Measurements from ENCODE around the gene PRSS3. TPM values are rescaled to one million over a fixed set of nuclear protein-coding genes. Genes with fewer than 3 reads are reported as not detected.

PRSS3 gene
- total and polyA plus RNA-seq, 9 of the 15 experiments (the other 6 are each of a cell fraction or from before 2014, with no cell fraction given), result 0.35 to 0.42 TPM; not detected in 7

DNA sequence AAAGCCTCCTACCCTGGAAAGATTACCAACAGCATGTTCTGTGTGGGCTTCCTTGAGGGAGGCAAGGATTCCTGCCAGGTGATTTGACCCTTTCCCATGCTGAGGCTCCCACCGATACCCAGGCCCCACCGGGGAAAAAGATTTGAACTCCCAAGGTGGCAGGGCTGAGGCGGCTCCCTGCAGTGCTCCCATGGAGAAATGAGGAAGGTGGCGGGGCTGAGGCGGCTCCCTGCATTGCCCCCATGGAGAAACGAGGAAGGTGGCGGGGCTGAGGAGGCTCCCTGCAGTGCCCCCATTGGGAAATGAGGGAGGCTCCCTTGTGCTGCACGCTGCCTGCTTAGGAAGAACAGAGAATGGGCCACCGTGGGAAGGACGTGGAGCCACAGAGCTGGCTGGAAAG, 3.2 kb downstream of the PRSS3 start:
- BruUV-seq (replicated peaks), result no TSS peak
- DNase-seq (ENCODE audit: extremely low read depth in 1 of 4, low spot score in 3 of 4), result no peak
- FAIRE-seq, result no peak
- Histone ChIP-seq H4K20me1 (replicated peaks; ENCODE audit: control insufficient read depth, insufficient read depth, low read length) (no peaks in the 10 kb centered on the region), H3K9me1 (ENCODE audit: control insufficient read depth, insufficient read depth, low read length) (no peaks in the 10 kb centered on the region), H3K79me2 (ENCODE audit: control insufficient read depth, insufficient read depth, low read length) (no peaks in the 10 kb centered on the region), H3K4me2 (ENCODE audit: insufficient read depth, low read length) (no peak overlapping the region), H3K4me1 (replicated peaks in 1 of 2; ENCODE audit: control insufficient read depth in 2 of 2, insufficient read depth in 2 of 2, low read length in 2 of 2) (no peaks in the 10 kb centered on the region; a peak in 1 of 5 replicates), H3K9ac (ENCODE audit: insufficient read depth in 1 of 2, low read depth in 2 of 2, low read length in 2 of 2) (no peak overlapping the region), H3K27me3 (ENCODE audit: control insufficient read depth in 2 of 2, insufficient read depth in 2 of 2, low read length in 2 of 2) (peaks cover 5 to 33% of the 10 kb centered on the region in 2 experiments; a peak in 4 of 5 replicates), H3K36me3 (ENCODE audit: control insufficient read depth, insufficient read depth, low read length) (no peaks in the 10 kb centered on the region), H2AFZ (ENCODE audit: low read depth, low read length) (no peak overlapping the region), H3K27ac (ENCODE audit: extremely low read depth, low read depth, low read length) (no peak overlapping the region), H3K9me3 (replicated peaks; ENCODE audit: control insufficient read depth, insufficient read depth, low read depth, low read length) (no peaks in the 10 kb centered on the region), H3K4me3 (no peak overlapping the region)
- POLR2A ChIA-PET, result no interaction called here
- in situ Hi-C loops (cut with MboI) (loop anchor here (5.0 kb wide), 1 partner anchor 186 kb away; no protein-coding TSS in a partner anchor), intact Hi-C loops (cut with micrococcal nuclease) (no loop called here)
- TF ChIP-seq ZNF740 (CRISPR knock-in tag; IDR thresholded peaks at IDR 0.05), result no peak
- no peak for TF ChIP-seq ZNF740 (tag; IDR thresholded peaks at IDR 0.05)
- TF ChIP-seq FOXJ2 (tag; IDR thresholded peaks at IDR 0.05), result no peak
- TF ChIP-seq SP1 (CRISPR knock-in tag; IDR thresholded peaks at IDR 0.05), result no peak
- no peak for TF ChIP-seq CHCHD3 (CRISPR knock-in tag; IDR thresholded peaks at IDR 0.05)
- no peak for TF ChIP-seq MTA2 (IDR thresholded peaks at IDR 0.05; ENCODE audit: low read depth)
- no peak for TF ChIP-seq SNAPC5 (CRISPR knock-in tag; IDR thresholded peaks at IDR 0.05)
- TF ChIP-seq KLF1 (tag; IDR thresholded peaks at IDR 0.05), result no peak
- TF ChIP-seq, protein P1, sequence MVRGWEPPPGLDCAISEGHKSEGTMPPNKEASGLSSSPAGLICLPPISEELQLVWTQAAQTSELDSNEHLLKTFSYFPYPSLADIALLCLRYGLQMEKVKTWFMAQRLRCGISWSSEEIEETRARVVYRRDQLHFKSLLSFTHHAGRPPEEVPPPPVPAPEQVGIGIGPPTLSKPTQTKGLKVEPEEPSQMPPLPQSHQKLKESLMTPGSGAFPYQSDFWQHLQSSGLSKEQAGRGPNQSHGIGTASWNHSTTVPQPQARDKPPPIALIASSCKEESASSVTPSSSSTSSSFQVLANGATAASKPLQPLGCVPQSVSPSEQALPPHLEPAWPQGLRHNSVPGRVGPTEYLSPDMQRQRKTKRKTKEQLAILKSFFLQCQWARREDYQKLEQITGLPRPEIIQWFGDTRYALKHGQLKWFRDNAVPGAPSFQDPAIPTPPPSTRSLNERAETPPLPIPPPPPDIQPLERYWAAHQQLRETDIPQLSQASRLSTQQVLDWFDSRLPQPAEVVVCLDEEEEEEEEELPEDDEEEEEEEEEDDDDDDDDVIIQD (CRISPR knock-in tag; IDR thresholded peaks at IDR 0.05), result no peak
- no peak for TF ChIP-seq RAD51 (IDR thresholded peaks at IDR 0.05; ENCODE audit: borderline replicate concordance, low read depth)
- no peak for TF ChIP-seq PATZ1 (CRISPR knock-in tag; IDR thresholded peaks at IDR 0.05; ENCODE audit: borderline replicate concordance)
- TF ChIP-seq BCOR (IDR thresholded peaks at IDR 0.05), result no peak
- TF ChIP-seq TAL1 (IDR thresholded peaks at IDR 0.05), result no peak
- TF ChIP-seq STAG1 (CRISPR knock-in tag; IDR thresholded peaks at IDR 0.05; ENCODE audit: borderline replicate concordance), result no peak
- no peak for TF ChIP-seq PCBP1 (IDR thresholded peaks at IDR 0.05; ENCODE audit: low read depth, low read length, poor library complexity, severe bottlenecking)
- CTCF ChIA-PET (ENCODE audit: low intra/inter-chr PET ratio), result no interaction called here
- no peak for ATAC-seq
- WGBS (ENCODE audit: insufficient coverage, low coverage, missing lambda C conversion rate), result 15% methylated on average over 9 of the region's 10 CpGs
